Iris pigment epithelial cell (primary cell): ENCODE data around the gene MKI67.

ENCODE experiments used
- DNase-seq: peaks from one replicate; pipeline ENCODE4 v3.0.0-alpha.2; 2011; ENCODE audit warnings: low read depth

The MKI67 gene

GRCh38 chr10:128049226-128050120, 76.8 kb downstream of the MKI67 start:
- DNase-seq: no peak

GRCh38 chr10:128048819-128049210, 77.4 kb downstream of the MKI67 start:
- DNase-seq: no peak

GRCh38 chr10:128047991-128048818, 78.0 kb downstream of the MKI67 start:
- DNase-seq: peak; percentile 72

- DNase-seq: peak; percentile 41
Observed at GRCh38 chr10:128047351-128047750, 78.9 kb downstream of the MKI67 start.

- no peak for DNase-seq
Observed at GRCh38 chr10:128046953-128047290, 79.3 kb downstream of the MKI67 start.
